GM19438 (cell line): ENCODE results near the gene MUC2.

Experiments used
- ATAC-seq: cut with Tn5 transposase; IDR thresholded peaks from one replicate; pipeline ENCODE4 v1.9.1; 2021; ENCODE audit warnings: low read depth; ENCODE audit not compliant: unreplicated experiment

Gene MUC2

DNA sequence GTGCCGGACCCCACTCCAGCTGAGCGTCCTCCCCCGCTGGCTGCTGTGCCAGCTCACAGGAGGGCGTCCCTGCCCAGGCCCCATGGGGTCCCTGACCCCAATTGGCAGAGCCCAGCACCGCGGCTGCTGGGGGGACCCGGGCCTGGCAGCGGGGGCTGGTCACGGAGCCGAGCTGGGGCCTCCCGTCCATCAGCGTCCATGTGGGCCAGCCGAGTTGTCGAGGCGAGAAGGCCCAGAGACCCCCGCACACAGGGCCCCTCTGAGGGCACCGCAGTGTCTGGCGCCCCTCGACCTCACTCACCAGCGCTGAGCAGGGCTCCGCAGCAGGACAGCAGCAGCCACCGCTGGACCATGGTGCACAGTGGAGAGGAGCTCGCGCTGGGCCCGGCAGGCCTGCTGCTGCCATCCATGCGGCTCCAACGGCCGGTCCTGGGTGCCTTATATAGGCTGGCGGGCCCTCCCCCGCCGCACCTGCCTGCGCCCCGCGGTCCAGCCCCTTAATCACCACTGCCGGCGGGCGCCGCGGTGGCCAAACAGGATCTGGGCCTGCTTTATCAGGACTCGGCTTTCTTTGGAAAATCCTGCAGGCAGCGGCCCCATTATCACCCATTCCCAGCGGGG is 38.3 kb upstream of the MUC2 start, which contains the start of gene MUC6:
Gene MUC6, minus strand, starts transcription at position 416 of the 621 bp plus-strand sequence. Its CDS starts 63 bp downstream, at position 353.
- ATAC-seq, result no peak

DNA sequence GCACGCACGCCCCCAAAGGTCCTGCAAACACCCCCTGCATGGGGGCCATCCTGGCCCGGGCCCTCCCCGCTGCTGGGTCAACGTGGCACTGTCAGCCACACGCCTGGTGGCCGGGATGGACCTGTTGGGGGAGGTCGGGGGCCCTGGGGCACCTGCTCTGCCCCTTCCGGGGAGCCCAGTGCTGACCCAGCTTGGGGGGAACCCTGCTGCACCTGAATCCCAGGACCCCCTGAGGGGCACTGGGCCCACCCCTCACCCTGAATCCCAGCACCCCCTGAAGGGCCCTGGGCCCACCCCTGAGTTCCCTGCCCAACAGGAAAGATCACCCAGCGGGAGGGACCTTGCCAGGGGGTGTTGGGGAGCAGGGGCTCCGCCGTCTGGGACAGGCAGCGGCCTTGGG is 37.7 kb upstream of the MUC2 start:
- no peak for ATAC-seq

DNA sequence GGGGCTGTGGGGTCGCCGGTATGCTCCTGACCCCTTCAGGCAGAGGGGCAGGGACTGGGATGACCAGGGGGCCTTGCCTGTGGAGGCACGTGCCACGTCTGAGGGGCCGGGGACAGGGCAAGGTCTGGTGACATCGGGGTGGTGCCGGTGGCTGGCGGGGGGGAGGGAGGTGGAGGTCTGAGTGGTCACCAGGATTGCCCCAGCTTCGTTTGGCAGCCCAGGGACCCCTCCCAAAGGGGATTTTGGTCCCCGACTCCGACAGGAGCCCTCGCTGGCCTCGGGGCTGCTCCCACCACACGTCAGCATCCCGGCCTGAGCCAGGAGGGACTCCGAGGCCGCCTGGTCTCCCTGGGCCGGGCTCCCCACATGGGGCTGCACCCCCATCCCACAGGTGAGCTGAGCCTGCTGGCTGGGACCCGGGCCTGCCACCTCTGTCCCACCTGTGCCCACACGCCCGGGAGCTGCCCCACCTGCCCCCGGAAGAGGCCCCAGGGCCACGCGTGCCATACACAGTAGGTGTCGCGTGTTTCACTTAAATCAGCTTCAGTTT is 37.1 kb upstream of the MUC2 start:
- ATAC-seq, result no peak

GRCh38 chr11:1038361-1038760 is 36.3 kb upstream of the MUC2 start:
- no peak for ATAC-seq

DNA sequence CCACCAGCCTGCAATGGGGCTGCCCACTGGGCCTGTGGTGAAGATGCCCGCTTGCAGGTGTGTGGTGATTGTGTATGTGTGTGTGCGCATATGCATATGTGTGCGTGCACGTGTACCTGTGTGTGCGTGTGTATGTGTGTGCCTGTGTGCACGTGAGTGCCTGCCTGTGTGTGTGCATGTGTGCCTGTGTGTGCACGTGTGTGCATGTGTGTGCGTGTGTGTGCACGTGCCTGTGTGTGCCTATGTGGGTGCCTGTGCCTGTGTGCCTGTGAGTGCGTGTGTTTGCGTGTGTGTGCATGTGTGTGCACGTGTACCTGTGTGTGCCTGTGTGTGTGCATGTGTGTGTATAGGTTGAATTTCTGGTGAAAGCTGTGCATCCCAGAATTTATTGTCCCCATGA is 35.8 kb upstream of the MUC2 start:
- no peak for ATAC-seq

DNA sequence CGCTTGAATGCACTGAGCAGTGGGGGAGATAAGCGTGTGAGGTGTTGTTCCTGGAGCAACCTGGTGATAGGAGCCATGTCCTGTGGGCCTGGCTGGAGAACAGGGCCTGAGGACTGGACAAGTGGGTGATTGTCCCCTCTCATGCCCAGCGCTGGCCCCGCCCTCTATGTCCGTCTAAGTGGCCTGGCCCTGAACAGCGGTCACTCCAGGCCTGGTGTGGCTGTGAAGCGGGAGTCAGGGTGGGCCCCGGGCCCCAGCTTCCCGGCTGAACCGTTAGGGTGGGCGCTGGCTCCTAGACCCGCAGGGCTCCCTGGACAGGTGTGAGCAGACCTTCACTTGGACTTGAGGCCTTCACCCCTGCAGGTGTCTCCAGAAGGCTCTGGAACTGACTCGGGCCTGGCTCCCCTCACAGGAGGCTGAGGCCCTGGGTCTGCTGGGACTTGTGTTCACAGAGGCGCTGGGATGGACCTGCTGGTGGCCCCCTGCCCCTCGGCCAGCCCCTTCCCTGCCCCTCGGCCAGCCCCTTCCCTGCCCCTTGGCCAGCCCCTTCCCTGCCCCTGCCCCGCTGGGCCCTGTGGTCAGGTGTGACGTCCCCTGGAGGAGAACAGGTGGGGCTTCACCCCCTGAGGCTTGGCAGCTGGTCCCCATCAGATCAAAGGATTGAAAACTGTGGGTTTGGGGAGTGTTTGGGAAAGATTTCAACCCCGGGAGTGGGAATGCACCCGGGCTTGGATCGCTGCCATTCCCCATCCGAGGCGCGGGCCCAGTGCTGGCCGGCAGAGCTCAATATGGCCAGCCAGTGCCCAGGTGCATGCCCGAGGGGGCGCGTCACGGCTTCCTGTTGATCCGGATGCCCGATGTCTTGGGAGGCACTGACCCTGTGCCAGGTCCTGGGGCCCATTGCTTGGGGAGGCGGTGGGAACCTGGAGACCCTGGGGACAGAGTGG is 34.9 kb upstream of the MUC2 start:
- no peak for ATAC-seq

GRCh38 chr11:1040428-1041148 is 34.1 kb upstream of the MUC2 start:
- ATAC-seq, result no peak

GRCh38 chr11:1041149-1041467 is 33.6 kb upstream of the MUC2 start:
- ATAC-seq, result no peak

GRCh38 chr11:1041471-1041870 is 33.2 kb upstream of the MUC2 start:
- ATAC-seq, result no peak

- no peak for ATAC-seq
Measured at GRCh38 chr11:1041936-1042608, 32.6 kb upstream of the MUC2 start.

GRCh38 chr11:1042626-1043562 is 31.8 kb upstream of the MUC2 start:
- no peak for ATAC-seq

DNA sequence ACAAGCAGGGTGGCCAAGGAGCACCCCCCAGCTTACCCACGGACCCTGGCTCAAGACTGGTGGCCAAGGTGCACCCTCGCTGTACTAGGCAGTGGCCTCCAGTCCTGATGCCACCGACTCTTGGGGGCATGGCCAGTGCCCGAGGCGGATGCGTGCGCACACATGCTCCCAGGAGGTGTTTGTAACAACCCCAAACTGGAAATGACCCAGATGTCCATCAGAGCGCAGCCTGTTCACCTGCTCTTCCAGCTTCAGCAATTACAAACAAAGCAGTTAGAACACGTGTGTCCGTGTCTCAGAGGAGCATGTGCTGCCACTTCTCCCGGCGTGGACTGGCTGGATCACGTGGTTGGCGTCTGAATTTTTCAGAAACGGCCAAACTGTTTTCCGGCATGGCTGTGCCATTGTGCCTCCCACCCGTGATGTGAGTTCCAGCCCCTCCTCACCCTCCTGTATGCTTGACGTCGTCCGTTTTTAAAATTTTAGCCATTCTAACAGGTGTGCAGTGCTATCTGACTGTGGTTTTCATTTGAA is 31.0 kb upstream of the MUC2 start:
- ATAC-seq, result no peak

DNA sequence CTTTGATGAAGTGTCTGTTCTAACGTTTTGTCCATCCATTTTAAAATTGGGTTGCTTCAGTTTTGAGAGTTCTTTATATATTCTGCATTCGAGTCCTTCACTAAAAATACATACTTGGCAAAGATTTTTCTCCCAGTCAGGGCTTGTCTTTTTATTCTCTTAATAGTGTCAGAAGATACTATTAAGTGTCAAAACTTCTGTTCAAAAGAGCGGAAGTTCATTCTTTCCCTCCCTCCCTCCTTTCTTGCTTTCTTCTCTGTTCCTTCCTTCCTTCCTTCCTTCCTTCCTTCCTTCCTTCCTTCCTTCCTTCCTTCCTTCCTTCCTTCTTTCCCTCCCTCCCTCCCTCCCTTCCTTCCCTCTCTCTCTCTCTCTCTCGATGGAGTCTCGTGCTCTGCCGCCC is 30.5 kb upstream of the MUC2 start:
- no peak for ATAC-seq

GRCh38 chr11:1047595-1048156 is 27.0 kb upstream of the MUC2 start:
- no peak for ATAC-seq

GRCh38 chr11:1048375-1049070 is 26.2 kb upstream of the MUC2 start:
- no peak for ATAC-seq

DNA sequence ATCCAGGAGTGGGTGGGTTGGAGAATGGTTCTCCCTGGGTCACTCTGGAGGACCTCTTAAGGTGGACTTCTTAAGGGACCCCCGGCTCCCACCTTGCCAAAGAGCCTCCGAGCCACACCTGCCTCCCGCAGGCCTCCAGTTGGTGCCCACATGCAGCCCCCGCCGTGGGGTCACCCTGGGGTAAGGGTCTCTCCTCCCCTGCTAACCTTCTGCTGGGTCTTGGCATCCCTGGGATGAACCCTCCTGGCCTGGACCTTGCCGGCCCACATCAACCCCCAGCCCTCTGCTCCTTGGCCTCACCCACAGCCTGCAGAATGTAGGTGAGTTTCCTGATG is 25.6 kb upstream of the MUC2 start:
- ATAC-seq, result no peak

- no peak for ATAC-seq
Measured at GRCh38 chr11:1049431-1049891, 25.2 kb upstream of the MUC2 start.

- no peak for ATAC-seq
Measured at GRCh38 chr11:1049911-1050580, 24.6 kb upstream of the MUC2 start.
